Osteoblast (primary cell): Measurements from ENCODE around the gene ZNF618. TPM values are rescaled to one million over a fixed set of nuclear protein-coding genes. Genes with fewer than 3 reads are reported as not detected.

Experiments used
- DNase-seq: peaks from one replicate; pipeline ENCODE4 v3.0.0; 2011; ENCODE audit warnings: low spot score, mixed read lengths; ENCODE audit not compliant: insufficient read length; ENCODE audit errors: missing footprints
- H2AFZ ChIP-seq: 2 replicates; pipeline ENCODE4 v1.6.0; 2011; ENCODE audit warnings: mild to moderate bottlenecking, low read length
- H3K27ac ChIP-seq: 2 replicates; pipeline ENCODE4 v1.5.1; 2011; ENCODE audit warnings: mild to moderate bottlenecking, low read depth, low read length, moderate library complexity
- H3K27me3 ChIP-seq: 2 replicates; pipeline ENCODE4 v1.6.0; 2012; ENCODE audit warnings: mild to moderate bottlenecking, control low read depth, inconsistent platforms, low read length, moderate library complexity; ENCODE audit not compliant: insufficient read depth
- H3K36me3 ChIP-seq: 2 replicates; pipeline ENCODE4 v1.5.1; 2011; ENCODE audit warnings: mild to moderate bottlenecking, low read length, control low read depth, moderate library complexity; ENCODE audit not compliant: insufficient read depth
- H3K4me1 ChIP-seq: 2 replicates; pipeline ENCODE4 v1.5.1; 2011; ENCODE audit warnings: mild to moderate bottlenecking, low read length, control low read depth, moderate library complexity; ENCODE audit not compliant: insufficient read depth
- H3K4me2 ChIP-seq: 2 replicates; pipeline ENCODE4 v1.6.0; 2011; ENCODE audit warnings: mild to moderate bottlenecking, low read length; ENCODE audit not compliant: insufficient read depth
- H3K4me3 ChIP-seq: fragments of 200-600 bp; sonication (generic); 3 replicates; pipeline ENCODE4 v1.5.1; 2012; ENCODE audit warnings: mild to moderate bottlenecking, low read length, inconsistent platforms; ENCODE audit not compliant: insufficient read depth
- H3K79me2 ChIP-seq: 2 replicates; pipeline ENCODE4 v1.6.0; 2012; ENCODE audit warnings: mild to moderate bottlenecking, low read length, control low read depth, inconsistent platforms; ENCODE audit not compliant: insufficient read depth
- H3K9me3 ChIP-seq: 2 replicates; pipeline ENCODE4 v1.5.1; 2011; ENCODE audit warnings: low read depth, low read length, control low read depth
- H4K20me1 ChIP-seq: 2 replicates; pipeline ENCODE4 v1.6.0; 2012; ENCODE audit warnings: mild to moderate bottlenecking, low read length, control low read depth; ENCODE audit not compliant: insufficient read depth
- total RNA-seq: library from RNA; depleted of rRNA; stranded (reverse); fragments of >200 nt; gene quantifications from 2 replicates; pipeline ENCODE4 v1.2.3, GENCODE V29; 2012
- TF ChIP-seq, protein P1 (sequence below): IDR thresholded peaks from 2 replicates; pipeline ENCODE4 v1.5.1; 2011; ENCODE audit warnings: mild to moderate bottlenecking, low read depth, low read length, moderate library complexity; ENCODE audit errors: extremely low read depth

The ZNF618 gene
- total RNA-seq, 1 donor: 10.1 TPM

DNA sequence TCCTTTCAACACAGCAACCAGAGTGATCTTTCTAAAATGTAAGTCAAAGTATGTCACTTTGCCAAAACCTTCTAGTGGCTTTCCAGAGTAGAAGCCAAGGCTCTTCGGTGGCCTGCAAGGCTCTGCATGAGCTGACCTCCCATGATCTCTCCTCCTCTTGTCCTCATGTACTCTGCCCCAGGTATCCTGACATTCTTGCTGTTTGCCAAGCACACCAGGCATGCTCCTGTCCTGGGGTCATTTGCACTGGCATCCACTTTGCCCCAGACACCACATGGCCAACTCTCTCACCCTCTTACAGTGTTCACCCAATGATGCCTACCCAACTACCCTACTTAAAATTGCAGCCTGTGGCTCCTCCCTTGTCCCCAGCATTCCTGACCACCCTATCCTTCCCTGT, 86.3 kb downstream of the ZNF618 start:
- DNase-seq: no peak
- peaks cover 6% of the 10 kb centered on the region for H3K36me3 ChIP-seq
- H3K27me3 ChIP-seq: no peaks in the 10 kb centered on the region
- TF ChIP-seq, protein P1, sequence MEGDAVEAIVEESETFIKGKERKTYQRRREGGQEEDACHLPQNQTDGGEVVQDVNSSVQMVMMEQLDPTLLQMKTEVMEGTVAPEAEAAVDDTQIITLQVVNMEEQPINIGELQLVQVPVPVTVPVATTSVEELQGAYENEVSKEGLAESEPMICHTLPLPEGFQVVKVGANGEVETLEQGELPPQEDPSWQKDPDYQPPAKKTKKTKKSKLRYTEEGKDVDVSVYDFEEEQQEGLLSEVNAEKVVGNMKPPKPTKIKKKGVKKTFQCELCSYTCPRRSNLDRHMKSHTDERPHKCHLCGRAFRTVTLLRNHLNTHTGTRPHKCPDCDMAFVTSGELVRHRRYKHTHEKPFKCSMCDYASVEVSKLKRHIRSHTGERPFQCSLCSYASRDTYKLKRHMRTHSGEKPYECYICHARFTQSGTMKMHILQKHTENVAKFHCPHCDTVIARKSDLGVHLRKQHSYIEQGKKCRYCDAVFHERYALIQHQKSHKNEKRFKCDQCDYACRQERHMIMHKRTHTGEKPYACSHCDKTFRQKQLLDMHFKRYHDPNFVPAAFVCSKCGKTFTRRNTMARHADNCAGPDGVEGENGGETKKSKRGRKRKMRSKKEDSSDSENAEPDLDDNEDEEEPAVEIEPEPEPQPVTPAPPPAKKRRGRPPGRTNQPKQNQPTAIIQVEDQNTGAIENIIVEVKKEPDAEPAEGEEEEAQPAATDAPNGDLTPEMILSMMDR: no peak
- H3K27ac ChIP-seq: no peak overlapping the region
- no peaks in the 10 kb centered on the region for H3K9me3 ChIP-seq
- peaks cover 62% of the 10 kb centered on the region for H3K79me2 ChIP-seq
- peaks cover 20% of the 10 kb centered on the region for H4K20me1 ChIP-seq
- no peak overlapping the region for H2AFZ ChIP-seq
- H3K4me2 ChIP-seq: no peak overlapping the region
- H3K4me3 ChIP-seq: no peak overlapping the region
- peaks cover 15% of the 10 kb centered on the region for H3K4me1 ChIP-seq

DNA sequence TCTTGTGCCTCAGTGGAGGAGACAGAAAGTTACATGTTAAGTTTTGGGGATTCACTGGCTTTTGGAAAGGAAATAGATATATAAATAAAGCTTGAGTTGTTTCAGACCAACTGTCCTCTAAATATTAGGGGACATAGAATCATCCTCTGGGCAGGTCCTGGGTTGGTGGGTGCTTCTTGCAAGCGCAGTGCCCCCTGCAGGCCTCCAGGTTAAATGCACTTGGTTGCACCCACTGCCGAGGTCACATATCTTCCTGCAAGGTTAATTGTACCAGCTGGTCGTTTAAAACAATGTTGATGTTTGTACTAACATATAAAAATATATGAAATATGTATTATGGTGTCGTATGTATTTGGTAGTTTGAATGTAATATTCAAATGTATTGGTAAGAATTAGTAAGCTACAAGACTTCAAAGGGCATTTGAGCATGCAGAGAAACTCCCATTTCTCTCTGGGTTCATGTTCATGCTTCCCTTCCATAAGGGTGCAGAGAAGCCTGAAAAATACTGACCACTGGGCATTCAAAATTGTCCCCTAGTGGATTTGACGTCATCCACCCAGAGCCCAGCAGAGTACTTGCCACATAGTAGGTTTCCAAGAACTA, 87.0 kb downstream of the ZNF618 start:
- peaks cover 68% of the 10 kb centered on the region for H3K79me2 ChIP-seq
- H3K4me3 ChIP-seq: no peak overlapping the region
- H3K4me1 ChIP-seq: peaks cover 8% of the 10 kb centered on the region
- no peaks in the 10 kb centered on the region for H3K9me3 ChIP-seq
- no peaks in the 10 kb centered on the region for H3K27me3 ChIP-seq
- H3K36me3 ChIP-seq: peaks cover 6% of the 10 kb centered on the region
- H3K4me2 ChIP-seq: no peak overlapping the region
- TF ChIP-seq, protein P1: peak; percentile 90
- no peak overlapping the region for H2AFZ ChIP-seq
- H4K20me1 ChIP-seq: peaks cover 23% of the 10 kb centered on the region
- peak; percentile 87 for DNase-seq
- H3K27ac ChIP-seq: no peak overlapping the region

DNA sequence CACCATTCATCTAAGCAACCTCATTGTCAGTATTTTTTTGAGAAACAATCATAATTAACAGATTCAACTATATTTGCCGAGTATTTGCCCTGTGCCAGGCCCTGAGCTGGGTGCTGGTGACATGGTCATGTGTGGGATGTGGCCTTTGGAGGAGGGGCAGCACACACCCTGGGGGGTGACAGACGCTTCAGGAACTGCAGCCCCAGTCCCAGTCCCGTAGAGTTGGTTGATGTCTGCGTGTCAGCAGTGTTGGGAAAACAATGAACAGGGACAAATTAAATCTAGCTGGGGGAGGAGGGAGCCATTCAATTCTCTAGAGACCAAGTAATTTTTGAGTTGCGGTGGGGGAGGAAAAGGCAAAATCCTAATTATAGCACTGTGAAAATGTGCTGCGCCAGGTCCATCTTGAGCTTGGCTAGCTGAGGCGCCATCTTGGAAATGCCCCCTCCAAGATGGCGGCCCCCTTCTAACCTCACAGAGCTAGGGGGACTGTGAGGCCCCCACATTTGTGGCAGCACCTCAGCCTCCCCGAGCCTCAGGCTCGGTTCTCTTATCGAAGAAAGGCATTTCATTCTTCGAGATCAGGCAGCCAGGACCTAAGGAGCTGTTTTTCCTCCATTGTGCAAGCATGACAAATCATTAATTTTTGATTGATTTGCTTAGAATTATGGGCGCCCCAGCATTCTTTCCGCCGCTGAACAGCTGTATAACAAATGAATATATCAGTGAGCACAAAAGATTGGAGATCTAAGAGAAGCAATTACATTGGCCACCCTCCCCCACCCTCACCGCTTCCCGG, 87.8 kb downstream of the ZNF618 start:
- Histone ChIP-seq H3K4me3 (no peak overlapping the region), H3K27ac (no peak overlapping the region), H3K36me3 (peaks cover 6% of the 10 kb centered on the region), H3K79me2 (peaks cover 64% of the 10 kb centered on the region), H3K9me3 (no peaks in the 10 kb centered on the region), H4K20me1 (peaks cover 26% of the 10 kb centered on the region), H3K4me2 (no peak overlapping the region), H3K27me3 (no peaks in the 10 kb centered on the region), H2AFZ (no peak overlapping the region), H3K4me1 (peaks cover 3% of the 10 kb centered on the region)
- TF ChIP-seq, protein P1: no peak
- DNase-seq: no peak

DNA sequence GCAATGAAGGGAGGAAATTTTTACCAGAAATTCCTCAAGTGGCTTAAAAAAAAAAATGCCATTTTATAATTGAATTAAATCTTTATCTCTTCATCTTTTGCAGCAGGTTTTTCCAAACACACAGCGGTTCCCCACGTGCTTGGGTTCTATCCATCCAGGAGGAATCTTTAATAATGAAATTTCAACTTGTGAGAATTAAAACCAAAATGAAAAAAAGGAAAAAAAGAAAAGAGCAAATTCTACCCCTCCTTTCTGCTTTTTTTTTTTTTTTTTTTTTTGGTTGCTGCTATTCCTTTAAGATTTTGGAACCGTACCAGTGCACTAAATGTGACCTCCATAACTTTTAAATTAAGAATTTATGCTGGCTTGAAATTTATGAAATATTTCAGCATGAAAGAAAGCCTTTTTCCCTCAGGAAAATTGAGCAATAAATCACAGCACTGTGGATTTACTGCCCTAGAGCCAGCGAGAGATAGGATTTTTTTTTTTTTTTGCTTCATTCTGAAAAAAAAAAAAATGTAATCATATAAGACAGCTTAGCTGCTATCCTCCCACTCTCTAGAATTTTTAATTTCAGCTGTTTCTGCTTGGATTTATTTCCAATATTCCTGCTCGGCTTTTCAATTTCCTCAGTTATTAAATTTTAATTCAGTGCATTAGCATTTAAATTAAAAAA, 88.5 kb downstream of the ZNF618 start:
- Histone ChIP-seq H3K27me3 (no peaks in the 10 kb centered on the region), H2AFZ (no peak overlapping the region), H4K20me1 (peaks cover 32% of the 10 kb centered on the region), H3K4me3 (no peak overlapping the region), H3K36me3 (peaks cover 6% of the 10 kb centered on the region), H3K27ac (no peak overlapping the region), H3K4me1 (peaks cover 3% of the 10 kb centered on the region), H3K4me2 (no peak overlapping the region), H3K9me3 (no peaks in the 10 kb centered on the region), H3K79me2 (peaks cover 69% of the 10 kb centered on the region)
- TF ChIP-seq, protein P1: no peak
- no peak for DNase-seq
